ENCODE results near the gene HDAC8. TPM values are rescaled to one million over a fixed set of nuclear protein-coding genes. Genes with fewer than 3 reads are reported as not detected.

The HDAC8 gene
- total and polyA plus RNA-seq, 9 of the 15 experiments (the other 6 are each of a cell fraction or from before 2014, with no cell fraction given): 18.9 to 53.8 (median 28.7) TPM

GRCh38 chrX:72326605-72327300 is 245.9 kb downstream of the HDAC8 start:
- Histone ChIP-seq H4K20me1 (replicated peaks; ENCODE audit: control insufficient read depth, insufficient read depth, low read length) (0 out of 2 replicates have a peak, but pooled peaks cover 4% of the 10 kb centered on the region), H3K27me3 (ENCODE audit: control insufficient read depth in 2 of 2, insufficient read depth in 2 of 2, low read length in 2 of 2) (no peaks in the 10 kb centered on the region), H3K9me1 (ENCODE audit: control insufficient read depth, insufficient read depth, low read length) (no peaks in the 10 kb centered on the region), H3K9me3 (replicated peaks; ENCODE audit: control insufficient read depth, insufficient read depth, low read depth, low read length) (no peaks in the 10 kb centered on the region), H3K4me1 (replicated peaks in 1 of 2; ENCODE audit: control insufficient read depth in 2 of 2, insufficient read depth in 2 of 2, low read length in 2 of 2) (no peaks in the 10 kb centered on the region), H3K79me2 (ENCODE audit: control insufficient read depth, insufficient read depth, low read length) (no peaks in the 10 kb centered on the region), H3K4me3 (no peak overlapping the region), H3K4me2 (ENCODE audit: insufficient read depth, low read length) (no peak overlapping the region), H3K9ac (ENCODE audit: insufficient read depth in 1 of 2, low read depth in 2 of 2, low read length in 2 of 2) (no peak overlapping the region), H3K36me3 (ENCODE audit: control insufficient read depth, insufficient read depth, low read length) (no peaks in the 10 kb centered on the region), H2AFZ (ENCODE audit: low read depth, low read length) (no peak overlapping the region), H3K27ac (ENCODE audit: extremely low read depth, low read depth, low read length) (no peak overlapping the region)
- in situ Hi-C loops (cut with MboI): no loop called here
- ChIA-PET CTCF (ENCODE audit: low intra/inter-chr PET ratio) (interaction anchor here (0.7 kb wide), 1 partner anchor 313 kb away, joined by 3 read pairs; no protein-coding TSS in a partner anchor), POLR2A (interaction anchor here (0.7 kb wide), 2 partner anchors 16 to 942 kb away, joined by 3 read pairs; no protein-coding TSS in a partner anchor)
- ATAC-seq (no peak), FAIRE-seq (no peak), DNase-seq (ENCODE audit: extremely low read depth in 1 of 4, low spot score in 3 of 4) (no peak)
- no TSS peak for BruUV-seq (replicated peaks)
- WGBS (ENCODE audit: insufficient coverage, low coverage, missing lambda C conversion rate): 35% methylated on average over 8 of the region's 8 CpGs
- intact Hi-C loops (cut with micrococcal nuclease): no loop called here
- TF ChIP-seq CHD7 (IDR thresholded peaks at IDR 0.05; ENCODE audit: low read depth, low read length) (no peak), USF1 (CRISPR knock-in tag; IDR thresholded peaks at IDR 0.05) (no peak), PHF21A (IDR thresholded peaks at IDR 0.05; ENCODE audit: borderline replicate concordance, low read depth) (no peak), FOXK1 (CRISPR knock-in tag; IDR thresholded peaks at IDR 0.05; ENCODE audit: borderline replicate concordance) (no peak), TBP (optimal IDR thresholded peaks at IDR 0.05; ENCODE audit: low read depth, low read length) (no peak), ZNF274 (IDR thresholded peaks at IDR 0.05; ENCODE audit: borderline replicate concordance, low read depth, low read length) (no peak)
